KOPT-K1 (cell line): ENCODE measurements around the gene NBPF3.

ENCODE experiments used
- H3K27ac ChIP-seq: fragments of 200-600 bp; sonication (generic); 2 replicates; pipeline ENCODE4 v1.5.1; 2016; ENCODE audit warnings: antibody characterized with exemption, mild to moderate bottlenecking, low read depth, low read length; ENCODE audit not compliant: poor library complexity, severe bottlenecking
- H3K36me3 ChIP-seq: fragments of 200-600 bp; sonication (generic); 2 replicates; pipeline ENCODE4 v1.5.1; 2017; ENCODE audit warnings: antibody characterized with exemption, mild to moderate bottlenecking, low read length, moderate library complexity; ENCODE audit not compliant: insufficient read depth
- H3K9me3 ChIP-seq: fragments of 200-600 bp; sonication (generic); 2 replicates; pipeline ENCODE4 v1.5.1; 2017; ENCODE audit warnings: antibody characterized with exemption, low read length, mild to moderate bottlenecking; ENCODE audit not compliant: insufficient read depth, poor library complexity, severe bottlenecking

NBPF3 gene

DNA sequence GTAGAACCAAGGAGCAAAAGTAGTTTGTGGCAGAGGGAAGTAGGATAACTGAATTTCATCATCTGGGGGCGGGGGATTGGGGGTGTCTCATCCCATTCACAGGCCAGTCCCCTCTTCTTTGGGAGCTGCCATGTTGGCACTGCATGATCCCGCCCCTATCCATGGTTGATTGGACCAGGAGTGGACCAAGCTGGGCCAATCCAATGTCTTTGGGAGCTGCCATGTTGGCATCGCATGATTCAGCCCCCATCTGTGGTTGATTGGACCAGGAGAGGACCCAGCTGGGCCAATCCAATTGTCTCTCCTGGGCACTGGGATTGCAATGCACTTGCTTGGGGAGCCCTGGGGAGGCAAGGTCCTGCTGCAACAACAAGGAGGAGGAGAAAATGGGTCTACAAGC is 56.9 kb downstream of the NBPF3 start:
- Histone ChIP-seq H3K36me3 (no peaks in the 10 kb centered on the region), H3K9me3 (no peaks in the 10 kb centered on the region), H3K27ac (no peak overlapping the region)

- no peaks in the 10 kb centered on the region for H3K36me3 ChIP-seq
- H3K9me3 ChIP-seq, result no peaks in the 10 kb centered on the region
- no peak overlapping the region for H3K27ac ChIP-seq
These were observed 57.6 kb downstream of the NBPF3 start for GRCh38 chr1:21497466-21498061.

- no peaks in the 10 kb centered on the region for H3K36me3 ChIP-seq
- H3K27ac ChIP-seq, result no peak overlapping the region
- no peaks in the 10 kb centered on the region for H3K9me3 ChIP-seq
These were observed 59.5 kb downstream of the NBPF3 start for GRCh38 chr1:21499283-21499950.

DNA sequence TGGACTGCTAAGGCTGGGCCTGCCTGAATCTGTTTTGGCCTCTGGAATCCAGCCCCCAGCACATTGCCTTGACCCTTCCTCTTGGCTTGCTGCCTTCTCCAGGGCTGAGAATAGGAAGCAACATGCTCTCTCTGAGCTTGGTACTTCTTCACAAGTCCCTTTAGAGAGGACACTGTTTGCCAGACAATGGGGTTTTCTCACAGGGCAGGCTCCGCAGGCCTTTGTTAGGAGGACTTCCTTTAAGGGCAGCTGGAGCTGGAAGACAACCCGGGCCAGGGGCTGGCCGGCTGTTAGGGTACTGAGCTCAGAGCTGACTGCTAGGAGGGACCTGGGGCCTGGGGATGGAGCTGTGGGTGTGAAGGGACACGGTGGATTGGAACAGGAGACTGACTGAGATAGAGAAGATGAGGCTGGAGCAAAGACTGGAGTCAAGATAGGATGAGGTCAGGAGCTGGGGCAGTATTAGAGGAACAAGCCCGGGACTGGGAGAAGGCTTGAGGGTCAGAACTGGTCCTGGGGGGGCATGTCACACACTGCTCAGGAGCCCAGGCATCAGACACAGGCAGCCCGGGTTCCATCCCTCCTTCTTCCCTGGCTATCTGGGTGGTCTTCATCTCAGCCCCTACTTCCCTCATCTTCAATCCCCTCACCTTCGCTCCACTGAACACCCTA is 63.9 kb downstream of the NBPF3 start:
- H3K9me3 ChIP-seq, result no peaks in the 10 kb centered on the region
- H3K36me3 ChIP-seq, result no peaks in the 10 kb centered on the region
- H3K27ac ChIP-seq, result no peak overlapping the region

DNA sequence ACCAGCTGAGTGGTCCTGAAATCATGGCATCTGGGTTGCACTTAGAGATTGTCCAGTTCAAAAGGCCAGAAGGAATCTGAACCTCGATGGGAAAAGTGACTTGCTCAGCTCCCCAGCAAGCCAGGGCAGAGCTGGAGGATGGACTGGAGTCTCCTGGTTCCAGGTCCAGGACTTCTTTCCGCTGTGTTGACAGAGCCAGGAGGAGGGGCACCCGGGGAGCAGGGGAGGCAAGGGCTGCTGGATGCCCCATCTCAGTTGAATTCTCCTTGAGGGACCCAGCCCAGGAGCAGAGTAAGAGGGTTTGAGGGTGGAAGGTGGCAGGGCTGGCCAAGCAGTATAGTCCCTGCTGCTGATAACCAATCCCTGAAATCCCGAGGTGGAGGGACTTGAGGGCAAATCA is 66.9 kb downstream of the NBPF3 start:
- no peaks in the 10 kb centered on the region for H3K36me3 ChIP-seq
- no peaks in the 10 kb centered on the region for H3K9me3 ChIP-seq
- H3K27ac ChIP-seq, result no peak overlapping the region

DNA sequence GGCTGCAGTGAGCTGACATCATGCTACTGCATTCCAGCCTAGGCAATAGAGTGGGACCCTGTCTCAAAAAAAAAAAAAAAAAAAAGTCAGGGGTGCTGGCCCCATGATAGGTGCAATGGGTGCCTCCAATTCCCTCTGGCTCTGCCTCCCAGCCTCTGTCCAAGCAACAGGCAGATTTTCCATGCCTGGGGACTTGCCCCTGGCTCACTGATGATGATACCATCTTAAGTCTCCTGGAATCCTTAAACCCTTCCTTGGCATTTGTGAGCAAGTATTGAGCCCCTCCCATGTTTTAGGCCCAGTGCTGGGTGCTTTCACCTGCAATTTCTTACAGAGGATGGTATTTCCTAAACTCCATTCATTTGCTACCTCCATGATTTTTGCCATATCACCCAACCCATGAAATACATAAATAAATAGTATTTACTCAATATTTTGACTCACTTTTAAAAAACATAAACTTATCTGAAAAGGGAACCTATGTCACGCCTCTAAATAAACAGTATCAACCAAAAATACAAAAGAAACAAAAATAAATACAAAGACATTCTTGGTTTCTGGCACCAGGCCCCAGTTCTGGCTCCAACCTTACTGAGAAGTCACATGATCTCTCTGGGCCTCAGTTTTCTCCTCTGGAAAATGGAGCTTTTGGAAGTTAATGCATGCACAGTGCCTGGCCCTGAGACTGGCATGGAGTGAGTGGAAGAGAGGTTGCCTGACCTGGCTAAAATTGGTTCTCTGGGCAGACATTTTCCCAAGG is 67.8 kb downstream of the NBPF3 start:
- Histone ChIP-seq H3K36me3 (no peaks in the 10 kb centered on the region), H3K27ac (no peak overlapping the region)

GRCh38 chr1:21508580-21509350 is 68.8 kb downstream of the NBPF3 start:
- no peak overlapping the region for H3K27ac ChIP-seq
- H3K36me3 ChIP-seq, result no peaks in the 10 kb centered on the region
- H3K9me3 ChIP-seq, result no peaks in the 10 kb centered on the region

More for the DNA sequence above, 67.8 kb downstream of the NBPF3 start:
- no peaks in the 10 kb centered on the region for H3K9me3 ChIP-seq

DNA sequence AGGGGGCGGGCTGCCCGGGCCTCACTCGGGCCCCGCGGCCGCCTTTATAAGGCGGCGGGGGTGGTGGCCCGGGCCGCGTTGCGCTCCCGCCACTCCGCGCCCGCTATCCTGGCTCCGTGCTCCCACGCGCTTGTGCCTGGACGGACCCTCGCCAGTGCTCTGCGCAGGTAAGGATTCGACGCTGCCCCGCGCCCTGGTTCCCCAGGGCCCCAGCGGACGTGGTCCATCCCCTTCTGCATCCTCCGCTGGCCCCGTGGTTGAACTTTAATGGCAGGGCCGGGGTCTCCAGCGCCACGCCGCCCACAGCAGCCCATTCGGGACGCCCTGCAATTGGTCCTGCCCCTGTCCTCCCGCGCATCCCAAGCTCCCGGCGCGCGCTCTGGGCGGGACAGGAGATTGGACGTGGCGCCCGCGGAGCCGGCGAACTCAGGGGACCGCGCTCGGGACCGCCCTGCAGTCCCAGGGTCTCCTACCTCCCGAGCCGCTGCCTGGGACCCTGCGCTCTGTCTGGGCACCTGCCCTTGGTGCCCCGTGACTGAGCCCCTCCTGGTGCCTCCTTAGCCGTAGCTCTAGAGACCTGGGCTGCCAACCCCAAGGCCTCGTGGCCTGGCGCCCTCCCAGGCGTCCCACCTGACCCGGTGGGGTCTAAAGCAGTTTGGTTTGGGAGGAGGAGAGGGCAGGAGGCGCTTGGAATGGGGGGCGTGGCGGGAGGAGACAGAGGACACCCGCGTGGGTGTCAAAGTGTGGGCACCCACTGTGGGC is 69.6 kb downstream of the NBPF3 start, which contains the start of gene ALPL:
Gene ALPL (plus strand): TSS at position 73 of the 762 bp plus-strand sequence. CDS start 44,659 bp downstream, outside the sequence.
- no peaks in the 10 kb centered on the region for H3K9me3 ChIP-seq
- no peak within 1 kb of the TSS for H3K27ac ChIP-seq

DNA sequence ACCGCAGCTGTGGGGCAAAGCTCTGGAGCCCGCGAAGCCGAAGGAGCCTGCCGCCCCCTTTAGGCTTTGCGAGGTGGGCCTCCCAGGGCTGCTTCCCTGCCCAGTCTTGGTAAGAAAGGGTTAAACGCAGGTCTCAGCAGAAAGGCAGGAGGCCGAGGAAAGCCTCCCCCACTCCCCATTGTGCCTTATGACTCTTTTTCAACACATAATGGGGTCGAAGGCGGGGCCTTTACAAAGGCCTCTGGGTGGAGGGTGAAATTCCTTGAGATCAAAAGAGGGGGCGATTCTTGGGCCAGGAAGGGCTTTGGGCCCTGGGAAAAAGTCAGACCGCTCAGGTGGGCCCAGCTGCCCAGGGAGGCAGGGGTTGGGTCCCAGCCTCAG is 70.2 kb downstream of the NBPF3 start:
- Histone ChIP-seq H3K27ac (no peak overlapping the region), H3K36me3 (no peaks in the 10 kb centered on the region), H3K9me3 (no peaks in the 10 kb centered on the region)

More for the DNA sequence above, 69.6 kb downstream of the NBPF3 start, which contains the start of gene ALPL:
- H3K36me3 ChIP-seq, result no peaks in the 10 kb centered on the region

GRCh38 chr1:21510885-21511578 is 71.1 kb downstream of the NBPF3 start:
- H3K27ac ChIP-seq, result no peak overlapping the region
- H3K36me3 ChIP-seq, result no peaks in the 10 kb centered on the region
- no peaks in the 10 kb centered on the region for H3K9me3 ChIP-seq

- no peaks in the 10 kb centered on the region for H3K9me3 ChIP-seq
- no peaks in the 10 kb centered on the region for H3K36me3 ChIP-seq
- no peak overlapping the region for H3K27ac ChIP-seq
These were observed 71.9 kb downstream of the NBPF3 start for GRCh38 chr1:21511579-21512522.

DNA sequence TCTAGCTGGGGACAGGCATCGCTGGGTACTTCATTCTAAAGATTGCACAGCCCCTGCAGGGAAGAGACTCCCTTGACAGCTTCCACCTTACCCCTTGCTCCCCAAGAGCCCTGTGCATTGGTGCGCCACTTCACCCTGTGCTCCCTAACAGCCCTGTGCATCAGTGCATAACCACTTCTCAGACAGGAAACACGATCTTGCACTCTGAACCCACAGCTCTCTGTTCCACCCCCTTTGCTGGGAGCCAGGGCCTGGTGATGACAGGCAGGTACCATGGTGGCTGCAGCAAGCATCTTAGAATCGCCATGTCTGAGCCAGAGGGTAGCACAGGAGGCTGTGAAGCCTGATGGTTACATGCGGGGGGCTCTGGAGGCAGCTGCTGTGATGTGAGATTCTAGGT is 74.3 kb downstream of the NBPF3 start:
- Histone ChIP-seq H3K36me3 (no peaks in the 10 kb centered on the region), H3K9me3 (no peaks in the 10 kb centered on the region), H3K27ac (no peak overlapping the region)

- H3K36me3 ChIP-seq, result no peaks in the 10 kb centered on the region
- no peak overlapping the region for H3K27ac ChIP-seq
- H3K9me3 ChIP-seq, result no peaks in the 10 kb centered on the region
These were observed 77.2 kb downstream of the NBPF3 start for GRCh38 chr1:21517161-21517589.
